Measurements from ENCODE around the gene ATXN7L1. TPM values are rescaled to one million over a fixed set of nuclear protein-coding genes. Genes with fewer than 3 reads are reported as not detected.
A peak's percentile ranks its signal among the peaks of the same experiment; 100 is the strongest.

ATXN7L1 gene
- total and polyA plus RNA-seq, 2 experiments from 2014 or later: 6.4 to 8.6 TPM

- DNase-seq (ENCODE audit: low read depth in 1 of 2, low spot score in 1 of 2): no peak
- TF ChIP-seq CTCF (IDR thresholded peaks at IDR 0.05; ENCODE audit: low read depth, low read length): no peak
- H3K9me3 ChIP-seq (ENCODE audit: low read depth): no peaks in the 10 kb centered on the region
- H3K27ac ChIP-seq: no peak overlapping the region
- H3K27me3 ChIP-seq: no peaks in the 10 kb centered on the region
- no peak overlapping the region for H3K4me3 ChIP-seq
- peaks cover 19% of the 10 kb centered on the region for H3K4me1 ChIP-seq (ENCODE audit: low read depth)
- no peaks in the 10 kb centered on the region for H3K36me3 ChIP-seq
Measured at GRCh38 chr7:105621176-105621575, 255.2 kb downstream of the ATXN7L1 start.

GRCh38 chr7:105619590-105619989, 256.8 kb downstream of the ATXN7L1 start:
- Histone ChIP-seq H3K36me3 (no peaks in the 10 kb centered on the region), H3K27ac (no peak overlapping the region), H3K4me3 (no peak overlapping the region), H3K4me1 (ENCODE audit: low read depth) (peaks cover 19% of the 10 kb centered on the region), H3K9me3 (ENCODE audit: low read depth) (no peaks in the 10 kb centered on the region), H3K27me3 (no peaks in the 10 kb centered on the region)
- DNase-seq (ENCODE audit: low read depth in 1 of 2, low spot score in 1 of 2): no peak
- TF ChIP-seq CTCF (IDR thresholded peaks at IDR 0.05; ENCODE audit: low read depth, low read length): no peak

GRCh38 chr7:105618016-105618296, 258.4 kb downstream of the ATXN7L1 start:
- no peak for TF ChIP-seq CTCF (IDR thresholded peaks at IDR 0.05; ENCODE audit: low read depth, low read length)
- Histone ChIP-seq H3K36me3 (peaks cover 9% of the 10 kb centered on the region), H3K4me3 (no peak overlapping the region), H3K27ac (peak overlapping the region; percentile 76), H3K9me3 (ENCODE audit: low read depth) (no peaks in the 10 kb centered on the region), H3K4me1 (ENCODE audit: low read depth) (peaks cover 19% of the 10 kb centered on the region), H3K27me3 (no peaks in the 10 kb centered on the region)
- peak in 1 of 2 donors; percentile 44 for DNase-seq (ENCODE audit: low read depth in 1 of 2, low spot score in 1 of 2)

- peaks cover 9% of the 10 kb centered on the region for H3K36me3 ChIP-seq
- H3K27ac ChIP-seq: peak overlapping the region; percentile 76
- peak in 1 of 2 donors; percentile 10 for DNase-seq (ENCODE audit: low read depth in 1 of 2, low spot score in 1 of 2)
- peaks cover 19% of the 10 kb centered on the region for H3K4me1 ChIP-seq (ENCODE audit: low read depth)
- no peak for TF ChIP-seq CTCF (IDR thresholded peaks at IDR 0.05; ENCODE audit: low read depth, low read length)
- no peaks in the 10 kb centered on the region for H3K27me3 ChIP-seq
- no peak overlapping the region for H3K4me3 ChIP-seq
- no peaks in the 10 kb centered on the region for H3K9me3 ChIP-seq (ENCODE audit: low read depth)
Measured at GRCh38 chr7:105617280-105618015, 259.0 kb downstream of the ATXN7L1 start.

GRCh38 chr7:105614341-105614840, 262.0 kb downstream of the ATXN7L1 start:
- Histone ChIP-seq H3K36me3 (peaks cover 9% of the 10 kb centered on the region), H3K27me3 (no peaks in the 10 kb centered on the region), H3K4me1 (ENCODE audit: low read depth) (peaks cover 19% of the 10 kb centered on the region), H3K4me3 (no peak overlapping the region), H3K27ac (no peak overlapping the region), H3K9me3 (ENCODE audit: low read depth) (no peaks in the 10 kb centered on the region)
- DNase-seq (ENCODE audit: low read depth in 1 of 2, low spot score in 1 of 2): no peak
- no peak for TF ChIP-seq CTCF (IDR thresholded peaks at IDR 0.05; ENCODE audit: low read depth, low read length)
